Measurements from ENCODE around the gene R3HDM4.

The R3HDM4 gene

GRCh38 chr19:912181-913079, 589 bp downstream of the R3HDM4 start:
- Histone ChIP-seq H3K9me3 (ENCODE audit: insufficient read depth, low read length) (no peaks in the 10 kb centered on the region), H3K79me2 (ENCODE audit: insufficient read depth, low read length) (no peaks in the 10 kb centered on the region), H3K9ac (ENCODE audit: low read length) (peak overlapping the region; percentile 70), H3K36me3 (ENCODE audit: low read length) (no peaks in the 10 kb centered on the region), H3K9me2 (replicated peaks; ENCODE audit: insufficient read depth, low read length) (no peaks in the 10 kb centered on the region), H4K20me1 (ENCODE audit: low read depth, low read length) (no peaks in the 10 kb centered on the region), H3K27me3 (ENCODE audit: low read length) (no peaks in the 10 kb centered on the region), H3K4me3 (ENCODE audit: insufficient read depth, low read length, poor library complexity, severe bottlenecking) (peak overlapping the region; percentile 95), H3K27ac (ENCODE audit: low read depth, low read length) (no peak overlapping the region), H2AFZ (ENCODE audit: low read depth, low read length, severe bottlenecking) (no peak overlapping the region), H3K4me2 (ENCODE audit: low read depth, low read length, poor library complexity, severe bottlenecking) (peak overlapping the region; percentile 76), H3F3A (ENCODE audit: insufficient read depth) (no peaks in the 10 kb centered on the region)
- TF ChIP-seq CTCF (IDR thresholded peaks at IDR 0.05; ENCODE audit: insufficient read depth, low read length, poor library complexity, severe bottlenecking) (no peak), EZH2phosphoT487 (conservative IDR thresholded peaks at IDR 0.05; ENCODE audit: low read length) (no peak)

DNA sequence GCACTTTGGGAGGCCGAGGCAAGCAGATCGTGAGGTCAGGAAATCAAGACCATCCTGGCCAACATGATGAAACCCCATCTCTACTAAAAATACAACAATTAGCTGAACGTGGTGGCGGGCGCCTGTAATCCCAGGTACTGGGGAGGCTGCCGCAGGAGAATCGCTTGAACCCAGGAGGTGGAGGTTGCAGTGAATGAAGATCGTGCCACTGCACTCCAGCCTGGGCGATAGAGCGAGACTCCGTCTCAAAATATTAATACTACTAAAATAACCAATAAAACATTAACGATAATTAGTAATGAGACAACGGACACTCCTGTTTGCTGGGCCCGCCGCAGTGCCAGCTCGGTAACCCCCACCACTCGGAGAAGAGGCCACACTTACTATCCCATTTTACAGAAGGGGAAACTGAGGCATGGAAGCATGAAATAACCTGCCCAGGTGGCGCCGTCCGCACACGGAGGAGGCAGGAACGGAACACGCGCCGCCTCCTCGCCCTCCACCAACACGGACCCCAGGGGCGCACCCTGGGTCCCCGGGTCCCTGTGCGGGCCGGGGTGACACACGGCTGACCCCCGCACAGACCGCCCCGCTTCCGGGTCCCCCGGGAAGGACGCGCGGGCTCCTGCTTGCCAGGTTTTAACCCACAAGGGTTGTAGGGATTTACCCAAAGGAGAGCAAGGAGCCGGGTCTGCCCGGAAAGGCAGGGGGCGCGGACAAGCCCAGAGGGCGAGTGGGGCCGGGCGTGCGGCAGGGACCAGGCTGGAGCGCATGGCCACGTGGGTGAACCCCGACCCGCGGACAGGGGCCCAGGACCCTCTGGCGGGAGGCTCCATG, 1.6 kb downstream of the R3HDM4 start:
- Histone ChIP-seq H3K9ac (ENCODE audit: low read length) (no peak overlapping the region), H3K4me3 (ENCODE audit: insufficient read depth, low read length, poor library complexity, severe bottlenecking) (no peak overlapping the region), H3K36me3 (ENCODE audit: low read length) (no peaks in the 10 kb centered on the region), H3K27me3 (ENCODE audit: low read length) (no peaks in the 10 kb centered on the region), H4K20me1 (ENCODE audit: low read depth, low read length) (no peaks in the 10 kb centered on the region), H2AFZ (ENCODE audit: low read depth, low read length, severe bottlenecking) (no peak overlapping the region), H3K79me2 (ENCODE audit: insufficient read depth, low read length) (no peaks in the 10 kb centered on the region), H3K9me2 (replicated peaks; ENCODE audit: insufficient read depth, low read length) (no peaks in the 10 kb centered on the region), H3F3A (ENCODE audit: insufficient read depth) (no peaks in the 10 kb centered on the region), H3K27ac (ENCODE audit: low read depth, low read length) (no peak overlapping the region), H3K4me2 (ENCODE audit: low read depth, low read length, poor library complexity, severe bottlenecking) (no peak overlapping the region), H3K9me3 (ENCODE audit: insufficient read depth, low read length) (no peaks in the 10 kb centered on the region)
- TF ChIP-seq CTCF (IDR thresholded peaks at IDR 0.05; ENCODE audit: insufficient read depth, low read length, poor library complexity, severe bottlenecking) (no peak), EZH2phosphoT487 (conservative IDR thresholded peaks at IDR 0.05; ENCODE audit: low read length) (no peak)

DNA sequence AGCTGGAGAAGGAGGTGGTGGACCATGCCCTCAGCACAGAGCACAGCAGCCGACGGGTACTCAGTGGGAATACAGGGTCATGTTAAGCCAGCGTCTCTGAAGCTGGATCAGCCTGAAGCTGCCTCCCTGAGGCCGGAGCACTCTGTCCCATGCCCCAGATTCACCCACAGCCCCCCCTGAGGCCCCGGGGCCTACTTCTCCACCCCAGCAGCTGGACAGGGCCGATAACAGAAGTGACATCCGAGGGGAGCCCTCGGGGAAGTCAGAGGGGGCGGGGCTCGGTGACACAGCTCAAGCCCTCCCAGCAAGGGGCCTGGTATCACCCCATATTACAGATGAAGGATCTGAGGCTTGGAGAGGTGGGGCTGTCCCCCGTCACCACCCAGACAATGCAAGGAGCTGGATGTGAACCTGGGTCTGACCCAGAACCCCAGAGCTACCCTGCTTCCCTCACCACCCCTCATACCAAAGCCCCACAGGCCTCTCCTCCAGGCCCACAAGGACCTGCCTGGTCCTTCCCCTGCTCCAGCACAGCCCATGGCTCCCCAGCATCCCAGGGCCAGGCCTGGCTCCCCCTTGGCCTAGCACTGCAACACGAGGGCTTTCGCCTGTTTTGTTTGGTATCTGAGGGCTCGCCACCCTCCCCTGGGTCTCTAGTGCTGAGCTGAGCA, 5.7 kb downstream of the R3HDM4 start:
- Histone ChIP-seq H3K9me3 (ENCODE audit: insufficient read depth, low read length) (no peaks in the 10 kb centered on the region), H3K27ac (ENCODE audit: low read depth, low read length) (no peak overlapping the region), H4K20me1 (ENCODE audit: low read depth, low read length) (no peaks in the 10 kb centered on the region), H3F3A (ENCODE audit: insufficient read depth) (no peaks in the 10 kb centered on the region), H3K4me2 (ENCODE audit: low read depth, low read length, poor library complexity, severe bottlenecking) (no peak overlapping the region), H3K4me3 (ENCODE audit: insufficient read depth, low read length, poor library complexity, severe bottlenecking) (no peak overlapping the region), H3K9me2 (replicated peaks; ENCODE audit: insufficient read depth, low read length) (no peaks in the 10 kb centered on the region), H3K9ac (ENCODE audit: low read length) (no peak overlapping the region), H3K27me3 (ENCODE audit: low read length) (no peaks in the 10 kb centered on the region), H3K79me2 (ENCODE audit: insufficient read depth, low read length) (no peaks in the 10 kb centered on the region), H2AFZ (ENCODE audit: low read depth, low read length, severe bottlenecking) (no peak overlapping the region), H3K36me3 (ENCODE audit: low read length) (no peaks in the 10 kb centered on the region)
- TF ChIP-seq CTCF (IDR thresholded peaks at IDR 0.05; ENCODE audit: insufficient read depth, low read length, poor library complexity, severe bottlenecking) = no peak
- TF ChIP-seq EZH2phosphoT487 (conservative IDR thresholded peaks at IDR 0.05; ENCODE audit: low read length) = no peak
